ENCODE data around the gene DVL2. TPM values are rescaled to one million over a fixed set of nuclear protein-coding genes. Genes with fewer than 3 reads are reported as not detected.

The DVL2 gene
- total and polyA plus RNA-seq, 2 of the 13 experiments (the other 11 are each of a cell fraction or from before 2014, with no cell fraction given) = 5.7 to 38.2 TPM

- TF ChIP-seq E2F1 (CRISPR knock-in tag; IDR thresholded peaks at IDR 0.05) (peak; percentile 71), TEAD3 (CRISPR knock-in tag; optimal IDR thresholded peaks at IDR 0.05; ENCODE audit: borderline replicate concordance) (no peak), MTA1 (CRISPR knock-in tag; IDR thresholded peaks at IDR 0.05; ENCODE audit: borderline replicate concordance) (0 out of 2 replicates have a peak, but pooled peaks have one; percentile 14), KDM2A (CRISPR knock-in tag; IDR thresholded peaks at IDR 0.05; ENCODE audit: borderline replicate concordance, low read depth) (0 out of 2 replicates have a peak, but pooled peaks have one; percentile 6), PCBP2 (optimal IDR thresholded peaks at IDR 0.05; ENCODE audit: low read depth, low read length, poor library complexity, severe bottlenecking) (no peak), ZNF407 (CRISPR knock-in tag; IDR thresholded peaks at IDR 0.05; ENCODE audit: not compliant biosample characterization) (no peak), ZNF253 (CRISPR knock-in tag; IDR thresholded peaks at IDR 0.05; ENCODE audit: borderline replicate concordance) (0 out of 2 replicates have a peak, but pooled peaks have one; percentile 1), ZNF343 (CRISPR knock-in tag; IDR thresholded peaks at IDR 0.05) (0 out of 2 replicates have a peak, but pooled peaks have one; percentile 22), TOE1 (CRISPR knock-in tag; IDR thresholded peaks at IDR 0.05) (0 out of 2 replicates have a peak, but pooled peaks have one; percentile 1), ZNF839 (CRISPR knock-in tag; IDR thresholded peaks at IDR 0.05; ENCODE audit: borderline replicate concordance) (no peak), ZBTB7A (CRISPR knock-in tag; IDR thresholded peaks at IDR 0.05) (no peak; the same call in 1 of the 2 replicates), SATB2 (CRISPR knock-in tag; IDR thresholded peaks at IDR 0.05) (no peak), PHF21A (CRISPR knock-in tag; IDR thresholded peaks at IDR 0.05) (peak; percentile 45; the same call in 1 of the 2 replicates)
- TF ChIP-seq, protein P1, sequence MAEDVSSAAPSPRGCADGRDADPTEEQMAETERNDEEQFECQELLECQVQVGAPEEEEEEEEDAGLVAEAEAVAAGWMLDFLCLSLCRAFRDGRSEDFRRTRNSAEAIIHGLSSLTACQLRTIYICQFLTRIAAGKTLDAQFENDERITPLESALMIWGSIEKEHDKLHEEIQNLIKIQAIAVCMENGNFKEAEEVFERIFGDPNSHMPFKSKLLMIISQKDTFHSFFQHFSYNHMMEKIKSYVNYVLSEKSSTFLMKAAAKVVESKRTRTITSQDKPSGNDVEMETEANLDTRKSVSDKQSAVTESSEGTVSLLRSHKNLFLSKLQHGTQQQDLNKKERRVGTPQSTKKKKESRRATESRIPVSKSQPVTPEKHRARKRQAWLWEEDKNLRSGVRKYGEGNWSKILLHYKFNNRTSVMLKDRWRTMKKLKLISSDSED (CRISPR knock-in tag; IDR thresholded peaks at IDR 0.05) = no peak
- TF ChIP-seq, protein P2, sequence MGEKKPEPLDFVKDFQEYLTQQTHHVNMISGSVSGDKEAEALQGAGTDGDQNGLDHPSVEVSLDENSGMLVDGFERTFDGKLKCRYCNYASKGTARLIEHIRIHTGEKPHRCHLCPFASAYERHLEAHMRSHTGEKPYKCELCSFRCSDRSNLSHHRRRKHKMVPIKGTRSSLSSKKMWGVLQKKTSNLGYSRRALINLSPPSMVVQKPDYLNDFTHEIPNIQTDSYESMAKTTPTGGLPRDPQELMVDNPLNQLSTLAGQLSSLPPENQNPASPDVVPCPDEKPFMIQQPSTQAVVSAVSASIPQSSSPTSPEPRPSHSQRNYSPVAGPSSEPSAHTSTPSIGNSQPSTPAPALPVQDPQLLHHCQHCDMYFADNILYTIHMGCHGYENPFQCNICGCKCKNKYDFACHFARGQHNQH (CRISPR knock-in tag; IDR thresholded peaks at IDR 0.05) = no peak
These were observed 47.0 kb upstream of the DVL2 start, which contains the start of gene SLC2A4 (continued) for GRCh38 chr17:7281074-7281952.

Data from HepG2 (cell line).